HG03521 (cell line): ENCODE data around the gene CAPSL.
"Not testable (repeated sequence)": the region's sequence is repeated elsewhere in the genome, so short reads cannot be mapped to it uniquely, and the experiment has no call there.

Experiments used
- ATAC-seq: cut with Tn5 transposase; IDR thresholded peaks from one replicate; pipeline ENCODE4 v1.9.1; 2021; ENCODE audit warnings: mild to moderate bottlenecking, moderate library complexity; ENCODE audit not compliant: unreplicated experiment

Gene CAPSL

DNA sequence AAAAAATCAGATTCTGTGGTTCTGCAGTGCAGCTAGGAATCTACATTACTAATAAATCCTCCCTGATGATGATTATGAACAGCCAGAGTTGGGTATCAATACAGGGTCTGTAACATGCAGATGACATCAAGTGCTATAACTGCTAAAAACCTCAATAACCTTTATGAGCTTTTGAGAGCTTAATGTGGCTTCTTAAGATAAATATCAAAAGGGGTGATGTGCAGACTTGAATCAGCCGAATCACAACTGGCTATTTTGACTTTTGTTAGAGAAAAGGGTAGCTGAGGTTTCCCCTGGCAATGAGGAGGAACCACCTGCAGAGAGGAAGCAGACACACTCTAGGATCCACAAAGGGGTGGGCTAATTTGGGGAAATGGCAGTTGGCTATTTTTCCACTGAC, 30.2 kb downstream of the CAPSL start:
- no peak for ATAC-seq

GRCh38 chr5:35904443-35905132, 33.8 kb downstream of the CAPSL start:
- peak; percentile 45 for ATAC-seq

GRCh38 chr5:35903631-35904203, 34.7 kb downstream of the CAPSL start:
- ATAC-seq, result no peak

GRCh38 chr5:35902046-35902672, 36.3 kb downstream of the CAPSL start:
- ATAC-seq, result peak; percentile 61

DNA sequence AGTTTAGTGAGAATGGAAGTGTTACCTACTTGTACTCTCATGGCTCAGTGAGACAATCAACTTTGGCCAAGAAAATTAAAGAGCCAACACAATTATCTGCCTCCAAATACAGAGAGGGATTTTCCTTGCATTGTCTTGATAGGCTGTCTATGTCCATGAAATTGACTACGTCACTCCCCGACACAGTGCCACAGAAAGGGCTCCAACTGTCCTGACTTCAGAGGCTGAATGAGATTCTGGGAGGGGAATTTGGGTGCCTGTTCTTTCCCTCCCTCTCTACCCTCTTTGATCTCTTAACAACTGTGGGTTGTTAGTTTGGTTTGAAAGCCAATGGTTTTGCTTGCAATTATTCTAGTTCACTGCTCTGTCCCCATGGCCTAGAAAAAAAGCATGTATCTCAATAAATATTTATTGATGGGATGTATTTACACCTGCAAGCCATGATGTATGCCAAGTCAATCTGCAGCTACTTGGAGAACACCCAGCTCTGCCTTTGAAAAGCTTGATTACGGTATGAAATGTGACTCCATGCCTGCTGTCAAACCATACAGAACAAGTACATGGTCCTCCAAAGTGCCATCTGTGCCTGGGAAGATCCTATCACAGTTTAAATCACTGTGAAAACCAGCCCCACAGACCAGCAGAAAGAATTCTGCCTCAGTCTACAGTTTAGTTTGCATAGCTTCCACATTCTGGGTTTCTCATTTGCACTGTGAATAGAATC, 37.3 kb downstream of the CAPSL start:
- ATAC-seq, result no peak

DNA sequence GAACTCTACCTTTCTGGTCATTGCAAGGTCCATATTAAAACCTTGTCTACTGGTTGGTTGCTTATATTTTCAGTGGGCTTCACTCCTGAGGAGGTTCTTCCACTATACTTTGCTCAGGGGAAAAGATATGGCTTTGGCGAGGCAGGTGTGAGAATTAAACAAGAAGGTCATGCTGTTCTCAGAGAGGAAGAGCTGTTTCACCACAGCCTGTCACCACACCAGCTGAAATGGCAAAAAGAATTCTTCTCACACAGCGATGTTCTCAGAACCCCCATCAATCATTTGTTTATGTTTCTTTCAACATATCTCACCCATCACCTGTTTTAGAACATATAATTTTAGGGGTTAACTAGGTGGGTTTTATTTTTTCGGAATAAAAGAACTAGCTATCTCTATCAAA, 38.6 kb downstream of the CAPSL start:
- no peak for ATAC-seq

- no peak for ATAC-seq
Measured at GRCh38 chr5:35898952-35899660, 39.3 kb downstream of the CAPSL start.

DNA sequence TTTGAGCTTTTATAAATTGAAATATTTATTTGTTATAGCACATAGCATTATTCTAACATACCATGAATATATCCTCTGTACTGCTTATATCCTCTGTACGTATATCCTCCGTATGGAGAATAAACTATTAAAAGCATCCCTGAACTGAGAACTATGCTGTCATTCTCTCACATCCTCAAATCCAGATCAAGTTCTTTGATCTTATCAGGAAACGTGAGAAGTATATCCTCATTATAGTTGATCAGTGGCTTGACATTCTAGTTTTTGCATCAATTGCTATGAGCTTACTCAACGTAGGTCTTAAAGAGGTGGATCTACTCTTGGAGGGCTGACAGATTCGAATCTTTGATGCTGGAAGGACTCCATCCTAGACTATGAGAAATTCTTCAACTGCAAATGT, 44.3 kb downstream of the CAPSL start:
- ATAC-seq, result no peak

DNA sequence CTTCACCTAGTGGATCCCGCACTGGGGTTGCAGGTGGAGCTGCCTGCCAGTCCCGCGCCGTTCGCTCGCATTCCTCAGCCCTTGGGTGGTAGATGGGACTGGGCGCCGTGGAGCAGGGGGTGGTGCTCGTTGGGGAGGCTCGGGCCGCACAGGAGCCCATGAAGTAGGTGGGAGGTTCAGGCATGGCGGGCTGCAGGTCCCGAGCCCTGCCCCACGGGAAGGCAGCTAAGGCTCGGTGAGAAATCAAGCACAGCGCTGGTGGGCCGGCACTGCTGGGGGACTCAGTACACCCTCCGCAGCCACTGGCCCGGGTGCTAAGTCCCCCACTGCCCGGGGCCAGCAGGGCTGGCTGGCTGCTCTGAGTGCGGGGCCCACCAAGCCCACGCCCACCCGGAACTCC, 45.6 kb downstream of the CAPSL start:
- not testable (repeated sequence) for ATAC-seq

DNA sequence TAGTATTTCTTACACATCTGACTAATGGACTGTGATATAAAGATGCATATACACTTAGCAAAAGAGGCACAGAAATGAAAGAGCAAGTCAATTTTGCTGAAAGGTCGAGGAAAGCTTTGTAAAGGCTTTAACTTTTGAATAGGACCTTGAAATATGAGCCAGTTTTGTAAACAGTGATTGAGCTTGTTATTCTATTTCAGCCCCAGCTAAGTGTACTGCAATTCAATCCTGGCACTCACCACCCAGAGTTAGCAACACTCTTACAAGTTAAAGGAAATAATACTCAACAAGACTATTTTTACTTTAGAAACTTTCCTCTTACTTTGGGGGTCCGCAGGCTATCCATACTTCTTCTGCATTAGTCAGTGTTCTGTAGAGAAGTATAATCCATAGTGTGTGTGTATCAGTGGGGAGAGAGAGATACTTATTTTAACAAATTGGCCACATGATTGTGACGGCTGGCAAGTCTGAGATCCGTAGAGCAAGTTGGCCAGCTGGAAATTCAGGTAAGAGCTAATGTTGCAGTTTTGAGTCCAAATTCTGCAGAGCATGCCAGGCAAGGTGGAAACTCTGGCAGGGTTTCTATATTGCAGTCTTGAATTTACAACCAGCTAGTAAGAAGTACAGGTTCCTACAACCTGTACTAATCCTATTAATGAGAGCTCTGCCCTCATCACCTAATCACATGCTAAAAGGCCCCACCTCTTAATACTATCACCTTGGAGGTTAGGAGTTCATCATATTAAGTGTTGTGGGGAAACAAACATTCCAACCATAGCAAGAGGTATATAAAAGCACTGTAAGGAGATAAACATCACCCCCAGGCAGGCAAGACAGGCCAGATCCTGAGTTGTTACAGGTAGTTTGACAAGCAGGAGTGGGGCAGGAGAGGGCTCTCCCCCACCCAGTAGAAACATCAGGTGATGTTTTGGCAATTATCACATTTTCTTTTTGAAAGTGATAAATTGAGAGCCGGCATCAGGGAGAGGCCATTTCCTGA, 48.1 kb downstream of the CAPSL start:
- no peak for ATAC-seq

DNA sequence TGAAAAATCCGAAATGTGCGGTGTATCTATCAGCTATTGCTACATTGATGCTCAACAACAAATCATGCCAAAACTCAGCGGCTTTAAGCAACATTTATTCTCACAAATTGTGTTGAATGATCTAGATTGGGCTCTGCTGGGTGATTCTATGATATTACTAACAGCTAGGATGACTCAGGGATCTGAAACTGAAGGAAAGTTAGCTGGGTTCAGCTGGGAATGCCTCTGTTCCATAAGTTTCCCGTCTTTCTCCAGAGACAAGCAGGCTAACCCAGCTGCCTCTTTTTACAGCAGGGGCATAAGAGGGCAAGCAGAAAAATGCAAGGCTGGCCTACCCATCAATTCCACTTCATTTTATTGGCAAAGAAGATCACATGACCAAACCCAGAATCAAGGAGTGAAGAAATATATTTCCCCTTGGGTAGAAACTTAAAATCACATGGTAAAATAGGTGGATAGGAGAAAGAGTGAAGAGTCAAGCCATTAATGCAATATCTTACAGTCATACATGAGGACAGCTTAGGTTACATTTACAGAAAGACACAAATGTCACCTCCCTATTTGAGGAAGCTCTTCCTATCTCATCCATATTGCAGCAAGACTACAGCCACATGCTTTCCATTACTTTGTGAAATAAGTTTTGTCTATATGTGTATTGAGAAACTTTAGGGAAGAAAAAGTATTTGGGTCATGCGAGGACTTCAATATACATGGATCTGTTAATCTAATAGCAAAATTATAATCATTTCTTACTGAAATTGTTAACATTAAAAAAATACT, 50.9 kb downstream of the CAPSL start:
- no peak for ATAC-seq

DNA sequence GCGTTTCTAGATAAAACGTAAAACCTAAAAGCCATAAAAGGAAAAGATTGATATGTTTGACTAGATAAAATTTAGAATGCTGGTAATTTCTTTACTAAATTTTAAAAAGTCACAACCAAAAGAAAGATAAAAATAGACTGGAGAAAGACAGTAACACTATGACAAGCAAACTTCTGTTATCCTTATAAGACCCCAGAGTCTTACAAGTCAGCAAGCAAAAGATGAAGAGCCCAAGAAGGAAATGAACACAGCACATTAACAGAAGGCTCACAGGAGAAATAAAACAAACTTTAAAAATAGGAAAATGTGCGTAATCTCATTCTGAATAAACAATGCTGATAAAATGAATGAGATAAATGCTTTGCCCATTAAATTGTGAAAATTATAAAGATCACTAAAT, 52.0 kb downstream of the CAPSL start:
- no peak for ATAC-seq

GRCh38 chr5:35884773-35885172, 53.6 kb downstream of the CAPSL start:
- ATAC-seq, result no peak

DNA sequence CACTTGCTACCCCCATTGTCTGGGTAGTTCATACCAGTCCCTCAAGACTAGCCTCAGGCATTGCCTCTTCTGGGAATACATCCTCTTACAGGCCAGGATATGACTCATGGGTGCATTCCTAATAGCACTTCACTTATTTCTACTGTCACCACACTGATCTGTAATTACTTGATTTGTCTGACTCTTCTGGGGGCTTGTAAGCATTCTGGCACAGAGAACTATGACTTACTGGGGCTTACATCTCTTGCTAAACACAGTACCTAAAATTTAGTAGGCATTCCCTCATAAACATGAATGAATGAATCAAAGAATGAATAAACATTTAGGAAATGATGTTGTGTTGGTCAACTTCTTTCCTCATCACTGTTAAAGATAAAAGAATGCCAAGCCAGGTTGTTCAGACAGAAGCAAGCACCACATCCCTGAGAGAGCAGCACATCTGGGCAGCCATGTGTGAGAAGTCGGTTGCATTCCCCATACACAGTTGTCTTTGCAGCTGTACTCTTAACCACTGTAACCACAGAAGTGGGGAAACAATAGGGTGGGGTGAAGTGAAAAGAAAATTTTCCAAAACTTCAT, 54.1 kb downstream of the CAPSL start:
- no peak for ATAC-seq

DNA sequence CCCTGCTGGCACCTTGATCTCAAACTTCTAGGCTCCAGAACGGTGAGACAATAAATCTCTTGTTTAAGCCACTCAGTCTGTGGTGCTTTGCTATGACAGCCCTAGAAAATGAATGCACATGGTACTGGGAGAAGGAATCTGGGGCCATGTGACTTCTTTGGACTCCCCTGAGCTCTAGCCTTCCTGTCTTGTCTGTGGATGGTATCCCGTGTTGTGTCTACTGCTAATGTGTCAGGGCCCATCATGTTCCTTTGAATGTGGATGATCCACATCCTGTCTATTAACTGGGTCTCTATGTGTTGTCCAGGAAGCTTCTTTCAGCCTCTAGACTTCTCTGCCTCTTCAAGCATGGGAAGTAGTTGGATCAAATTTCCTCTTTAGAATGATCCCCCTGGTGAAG, 56.7 kb downstream of the CAPSL start:
- ATAC-seq, result no peak

DNA sequence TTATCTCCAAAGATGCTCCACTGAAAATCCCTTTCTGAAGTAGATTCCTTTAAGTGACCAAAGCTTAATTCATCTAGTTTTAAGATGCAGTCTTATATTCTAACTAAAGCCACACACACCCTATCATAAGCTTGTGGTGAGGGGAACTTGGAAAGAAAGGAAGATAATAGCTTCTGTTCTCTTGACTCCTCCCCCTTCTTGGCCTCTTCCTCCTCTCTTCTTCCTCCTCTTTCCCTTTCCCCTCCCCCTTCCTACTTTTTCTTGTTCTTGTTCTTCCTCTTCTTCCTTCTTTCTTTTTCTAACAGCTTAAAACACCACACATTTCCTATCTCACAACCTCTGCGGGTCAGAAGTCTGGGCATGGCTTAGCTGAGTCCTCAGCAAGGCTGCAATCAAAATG, 58.3 kb downstream of the CAPSL start:
- no peak for ATAC-seq

DNA sequence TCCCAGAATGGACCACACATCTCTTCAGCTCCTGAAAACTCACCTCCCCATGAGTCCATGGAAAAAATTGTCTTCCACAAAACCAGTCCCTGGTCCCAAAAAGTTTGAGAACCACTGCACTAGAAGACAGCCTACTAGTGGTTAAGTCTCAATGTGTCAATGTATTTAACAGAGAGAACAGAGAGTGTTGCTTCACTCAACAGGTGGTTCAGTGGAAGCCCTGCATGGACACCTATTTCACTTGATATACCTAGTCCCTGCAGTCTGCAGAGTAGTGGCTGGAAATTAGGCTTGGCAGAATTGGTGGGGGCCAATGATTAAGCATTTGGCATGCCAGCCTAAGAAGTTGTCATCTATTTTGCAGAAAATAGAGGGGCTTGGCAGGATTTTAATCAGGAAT, 58.8 kb downstream of the CAPSL start:
- no peak for ATAC-seq

DNA sequence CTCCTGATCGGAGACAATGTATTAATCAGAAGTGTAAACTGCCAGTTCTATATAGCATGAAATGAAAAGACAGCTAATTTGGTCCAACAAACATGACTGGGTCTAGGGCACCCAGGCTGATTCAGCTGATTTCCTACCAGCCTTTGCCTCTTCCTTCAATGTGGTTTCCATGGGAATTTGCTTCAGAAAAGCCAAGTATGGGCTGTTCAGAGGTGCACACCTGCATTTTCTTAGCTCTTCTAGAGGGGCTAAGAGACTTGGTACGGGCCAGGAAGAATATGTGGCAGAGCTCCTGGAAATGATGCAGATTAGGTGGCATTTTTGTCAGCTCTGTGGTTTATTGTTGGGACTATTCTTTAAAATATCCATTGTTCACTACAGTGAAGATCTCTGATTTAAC, 59.3 kb downstream of the CAPSL start:
- ATAC-seq, result no peak

DNA sequence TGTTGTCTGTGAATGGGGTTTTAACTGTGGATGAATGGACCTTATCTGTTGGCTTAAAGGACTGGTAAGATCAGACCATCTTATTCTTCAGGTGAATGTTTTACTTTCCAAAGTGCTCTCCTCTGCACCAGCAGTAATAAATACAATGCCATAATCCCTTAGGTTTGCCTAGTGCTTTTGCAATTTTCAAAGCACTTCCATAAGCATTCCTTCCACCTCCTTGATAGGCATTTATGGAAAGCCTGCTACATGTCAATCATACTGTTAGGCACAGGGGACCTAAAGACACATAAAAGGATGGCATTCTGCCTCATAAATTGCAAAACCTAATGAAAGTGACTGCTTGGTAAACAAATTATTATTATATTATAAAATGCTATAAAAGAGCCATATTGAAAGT, 60.3 kb downstream of the CAPSL start:
- ATAC-seq, result no peak
